HG03520 (cell line): Measurements from ENCODE around the gene C19orf18.

Experiments
- ATAC-seq: cut with Tn5 transposase; IDR thresholded peaks from one replicate; pipeline ENCODE4 v1.9.1; 2021; ENCODE audit warnings: mild to moderate bottlenecking, moderate library complexity; ENCODE audit not compliant: unreplicated experiment

C19orf18 gene

GRCh38 chr19:57949296-57949695 lies 25.0 kb downstream of the C19orf18 start:
- no peak for ATAC-seq

- peak; percentile 86 for ATAC-seq
Measured at GRCh38 chr19:57947419-57948134, 26.8 kb downstream of the C19orf18 start, which contains the start of gene ZNF256. Gene ZNF256 (minus strand): TSS chr19:57947706. CDS start chr19:57947474, 232 bp downstream.

GRCh38 chr19:57947088-57947418 lies 27.3 kb downstream of the C19orf18 start:
- ATAC-seq: no peak

DNA sequence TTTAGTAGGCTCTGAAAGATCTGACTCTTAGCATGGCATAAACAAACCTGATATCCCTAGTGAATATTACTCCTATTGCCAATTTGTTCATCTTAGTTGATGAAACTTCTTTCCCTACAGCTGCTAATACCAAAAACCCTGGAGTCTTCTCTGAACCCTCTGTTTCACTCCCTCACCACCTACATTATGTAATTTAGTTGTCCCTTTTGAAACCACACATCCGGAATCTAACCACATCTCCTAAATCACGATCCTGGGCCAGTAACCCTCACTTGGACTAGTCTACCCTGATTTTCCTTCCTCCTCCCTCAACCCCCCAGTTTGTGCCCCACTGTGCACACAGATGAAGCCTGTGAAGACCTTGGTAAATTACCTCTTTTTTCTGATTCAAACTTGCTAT lies 28.0 kb downstream of the C19orf18 start:
- no peak for ATAC-seq

DNA sequence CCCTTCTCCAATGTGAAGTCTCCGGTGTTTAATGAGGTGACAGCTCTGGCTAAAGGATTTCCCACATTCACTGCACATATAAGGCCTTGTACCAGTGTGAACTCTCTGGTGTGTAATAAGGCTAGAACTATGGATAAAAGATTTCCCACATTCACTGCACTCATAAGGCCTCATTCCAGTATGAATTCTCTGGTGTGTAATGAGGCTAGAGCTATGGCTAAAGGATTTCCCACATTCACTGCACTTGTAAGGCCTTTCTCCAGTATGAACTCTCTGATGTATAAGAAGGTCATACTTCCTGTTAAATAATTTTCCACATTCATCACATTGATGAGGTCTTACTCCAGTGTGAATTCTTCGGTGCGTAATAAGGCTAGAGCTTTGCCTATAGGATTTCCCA lies 32.7 kb downstream of the C19orf18 start:
- ATAC-seq: no peak

GRCh38 chr19:57935731-57936130 lies 38.6 kb downstream of the C19orf18 start:
- no peak for ATAC-seq

DNA sequence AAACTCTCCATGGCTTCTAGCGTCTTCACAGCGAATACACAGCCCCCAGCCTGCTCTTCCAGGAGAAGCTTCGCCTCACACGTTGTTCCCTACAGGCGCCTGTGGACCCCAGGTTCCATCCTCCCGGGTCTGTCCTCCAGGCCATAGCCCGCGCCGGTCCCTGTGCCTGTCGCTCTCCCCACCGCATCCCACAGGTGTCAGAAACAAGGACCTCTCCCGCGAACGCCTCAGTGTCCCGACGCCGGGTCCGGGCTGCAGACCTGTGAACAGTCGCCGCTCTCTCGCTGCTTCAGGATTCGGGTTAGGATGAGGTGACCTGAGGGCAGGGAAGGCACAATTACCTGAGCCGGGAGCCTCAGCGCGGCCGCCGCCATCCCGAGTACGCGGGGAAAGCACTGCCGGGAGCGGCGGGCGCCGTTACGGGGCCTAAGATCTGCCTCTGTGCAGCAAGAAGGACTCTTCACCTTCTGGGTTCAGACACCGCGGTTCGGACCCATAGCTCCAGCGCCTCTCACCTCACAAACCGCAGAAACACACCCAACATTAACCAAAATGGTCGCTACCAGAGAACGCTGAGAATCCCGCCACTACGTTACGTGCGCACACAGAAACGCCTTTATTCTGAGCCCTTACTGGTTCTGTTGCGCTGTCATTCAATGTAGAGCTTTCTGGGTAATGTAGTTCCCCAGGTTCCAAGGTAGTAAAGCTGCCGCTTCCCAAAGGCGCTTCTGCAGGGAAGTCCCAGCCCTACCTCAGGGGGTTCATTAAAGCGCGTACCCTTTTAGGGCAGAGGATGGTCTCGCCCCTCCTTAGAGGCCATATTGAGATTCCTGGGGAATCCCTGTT lies 39.3 kb downstream of the C19orf18 start, which contains the start of gene ZNF418:
TSS of gene ZNF418 (minus strand) at position 583 of the 846 bp plus-strand sequence. CDS start 1,580 bp downstream, outside the sequence.
- no peak for ATAC-seq

GRCh38 chr19:57927587-57927986 lies 46.7 kb downstream of the C19orf18 start:
- no peak for ATAC-seq

- ATAC-seq: peak; percentile 98
Measured at GRCh38 chr19:57916168-57916995, 58.0 kb downstream of the C19orf18 start, which contains the start of gene ZNF417. Gene ZNF417 (minus strand): TSS chr19:57916592. CDS start chr19:57916411, 181 bp downstream.

DNA sequence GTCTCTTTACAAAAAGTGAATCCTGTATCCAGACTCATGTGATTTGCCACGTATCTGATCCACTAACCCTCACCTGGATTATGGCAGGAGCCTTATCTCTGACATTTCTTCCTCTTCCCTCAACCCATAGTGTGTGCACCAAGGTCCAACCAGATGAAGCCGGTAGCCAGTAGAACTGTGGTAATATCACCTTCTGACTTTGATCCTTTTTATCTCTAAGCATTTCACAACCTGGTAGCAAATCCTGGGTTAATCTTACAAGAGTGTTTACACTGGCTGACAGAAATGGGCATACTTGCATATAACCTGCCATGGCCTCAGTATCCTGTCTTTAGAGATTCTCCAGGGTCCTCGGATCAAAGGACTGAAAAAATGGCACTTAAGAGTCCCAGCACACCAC lies 59.8 kb downstream of the C19orf18 start:
- ATAC-seq: no peak
